ENCODE measurements around the gene EVI2B.
"Not testable (repeated sequence)": the region's sequence is repeated elsewhere in the genome, so short reads cannot be mapped to it uniquely, and the experiment has no call there.

EVI2B gene

GRCh38 chr17:31293581-31293980, 20.3 kb downstream of the EVI2B start:
- DNase-seq (ENCODE audit: low read depth, low spot score): peak; percentile 29
- no peak overlapping the region for H3K4me3 ChIP-seq (ENCODE audit: low read depth, low read length)
- ChIA-PET POLR2A (no interaction called here), CTCF (no interaction called here)
- no peak for TF ChIP-seq CTCF (IDR thresholded peaks at IDR 0.05; ENCODE audit: insufficient read depth, low read length, missing control alignments)

- DNase-seq (ENCODE audit: low read depth, low spot score): no peak
- POLR2A ChIA-PET: no interaction called here
- no peak overlapping the region for H3K4me3 ChIP-seq (ENCODE audit: low read depth, low read length)
- CTCF ChIA-PET: no interaction called here
- TF ChIP-seq CTCF (IDR thresholded peaks at IDR 0.05; ENCODE audit: insufficient read depth, low read length, missing control alignments): no peak
These were observed 22.0 kb downstream of the EVI2B start for GRCh38 chr17:31291820-31292219.

- H3K4me3 ChIP-seq (ENCODE audit: low read depth, low read length): no peak overlapping the region
- DNase-seq (ENCODE audit: low read depth, low spot score): no peak
- CTCF ChIA-PET: interaction anchor here (1.0 kb wide), 1 partner anchor 42 kb away, joined by 3 read pairs; no protein-coding TSS in a partner anchor
These were observed 24.1 kb downstream of the EVI2B start for GRCh38 chr17:31289790-31290189.

GRCh38 chr17:31287932-31288331, 25.9 kb downstream of the EVI2B start:
- CTCF ChIA-PET; POLR2A ChIA-PET; DNase-seq (ENCODE audit: low read depth, low spot score): not testable (repeated sequence)

More at GRCh38 chr17:31289790-31290189, 24.1 kb downstream of the EVI2B start:
- TF ChIP-seq CTCF (IDR thresholded peaks at IDR 0.05; ENCODE audit: insufficient read depth, low read length, missing control alignments): no peak
- POLR2A ChIA-PET: no interaction called here

GRCh38 chr17:31286587-31286986, 27.3 kb downstream of the EVI2B start:
- no peak for TF ChIP-seq CTCF (IDR thresholded peaks at IDR 0.05; ENCODE audit: insufficient read depth, low read length, missing control alignments)
- ChIA-PET CTCF (interaction anchor here (1.3 kb wide), 1 partner anchor 16 kb away, joined by 4 read pairs; no protein-coding TSS in a partner anchor), POLR2A (no interaction called here)
- no peak for DNase-seq (ENCODE audit: low read depth, low spot score)
- no peak overlapping the region for H3K4me3 ChIP-seq (ENCODE audit: low read depth, low read length)

More at GRCh38 chr17:31287932-31288331, 25.9 kb downstream of the EVI2B start:
- not testable (repeated sequence) for H3K4me3 ChIP-seq (ENCODE audit: low read depth, low read length)

GRCh38 chr17:31283841-31284240, 30.0 kb downstream of the EVI2B start:
- no peak overlapping the region for H3K4me3 ChIP-seq (ENCODE audit: low read depth, low read length)
- POLR2A ChIA-PET: no interaction called here
- DNase-seq (ENCODE audit: low read depth, low spot score): no peak
- CTCF ChIA-PET: interaction anchor here (1.5 kb wide), 1 partner anchor 69 kb away, joined by 4 read pairs; no protein-coding TSS in a partner anchor
- TF ChIP-seq CTCF (IDR thresholded peaks at IDR 0.05; ENCODE audit: insufficient read depth, low read length, missing control alignments): no peak

- ChIA-PET CTCF (no interaction called here), POLR2A (no interaction called here)
- TF ChIP-seq CTCF (IDR thresholded peaks at IDR 0.05; ENCODE audit: insufficient read depth, low read length, missing control alignments): no peak
- H3K4me3 ChIP-seq (ENCODE audit: low read depth, low read length): no peak overlapping the region
- DNase-seq (ENCODE audit: low read depth, low spot score): no peak
These were observed 32.8 kb downstream of the EVI2B start for GRCh38 chr17:31281061-31281460.
